ENCODE data around the gene NR5A2.
A peak's percentile ranks its signal among the peaks of the same experiment; 100 is the strongest.

NR5A2 gene

DNA sequence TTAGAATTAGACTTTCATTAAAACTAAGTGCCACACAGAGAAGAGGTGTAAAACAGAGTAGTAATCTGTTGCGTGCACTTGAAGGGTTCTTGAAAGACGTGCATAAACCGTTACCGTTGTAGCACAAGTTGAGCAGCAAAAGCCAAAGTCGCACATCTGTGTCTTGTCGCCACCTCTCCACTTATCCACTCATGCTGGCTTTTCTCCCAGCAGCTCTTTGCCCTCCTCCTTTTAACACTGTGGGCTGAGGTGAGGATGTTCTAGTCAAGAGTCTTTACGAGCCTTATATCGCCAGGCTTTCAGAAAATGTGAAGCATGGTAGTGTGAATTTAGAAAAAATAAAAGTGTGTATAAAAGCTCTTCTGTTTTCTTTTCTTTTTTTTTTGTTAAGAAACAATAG is 48.0 kb downstream of the NR5A2 start:
- peak; percentile 40 for DNase-seq

DNA sequence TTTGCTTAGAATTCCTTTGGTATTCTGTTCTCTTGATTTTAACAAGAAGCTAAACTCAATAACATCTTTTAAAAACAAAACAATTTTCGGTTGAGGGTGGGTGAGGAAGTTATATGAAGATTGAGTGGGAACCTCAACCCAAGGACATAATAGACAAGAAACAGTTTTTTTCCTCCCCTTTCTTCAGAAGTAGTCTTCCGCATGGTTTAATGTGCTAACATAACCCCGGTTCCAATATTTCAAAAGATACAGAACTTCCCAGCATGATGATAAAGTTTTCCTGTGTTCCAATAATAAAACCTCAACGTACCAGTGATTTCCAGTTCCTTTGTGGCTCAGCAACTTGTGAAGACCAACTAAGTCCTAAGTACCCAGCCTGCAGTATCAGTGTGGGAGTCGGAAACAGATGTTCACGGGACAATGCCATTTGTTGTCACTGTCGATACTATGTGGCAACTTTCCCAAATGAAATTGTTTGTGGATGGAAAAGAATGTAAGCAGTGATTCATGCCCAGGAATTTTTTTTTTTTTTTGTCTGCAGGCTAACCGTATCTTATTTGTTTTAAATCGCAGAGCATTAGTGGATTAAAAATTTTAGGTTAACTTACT is 48.5 kb downstream of the NR5A2 start:
- DNase-seq: peak; percentile 85

DNA sequence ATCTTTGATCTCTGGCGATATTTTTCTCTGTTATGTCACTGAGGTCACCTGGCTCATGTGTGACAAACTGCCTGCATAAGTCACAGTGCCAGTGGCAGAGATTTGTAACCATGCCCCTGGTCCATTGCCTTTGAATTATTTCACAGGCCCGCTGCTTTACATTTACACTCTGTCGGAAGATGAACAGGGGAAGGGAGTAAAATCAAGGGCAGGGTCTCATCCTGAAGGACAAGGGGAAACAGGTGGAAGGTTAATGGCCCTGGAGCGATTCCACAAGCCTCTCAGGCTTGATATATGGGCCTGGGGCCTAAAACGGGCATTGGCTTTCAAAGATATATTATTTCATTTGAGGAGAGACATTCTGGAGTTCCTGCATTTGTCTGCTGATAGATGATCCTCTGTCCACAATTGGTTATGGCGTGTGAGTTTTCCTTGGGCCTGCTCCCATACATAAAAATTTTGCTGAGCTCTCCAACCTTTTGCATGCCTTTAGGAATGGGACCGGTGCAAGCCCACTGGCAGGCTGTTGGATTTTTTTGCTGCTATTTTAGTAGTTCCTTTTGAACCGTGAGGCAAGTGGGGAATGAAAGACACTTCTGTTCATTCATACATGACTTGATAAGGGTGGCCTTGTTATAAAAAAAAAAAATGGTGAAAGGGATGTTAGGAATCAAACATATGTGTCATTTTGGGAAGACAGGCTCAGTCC is 51.9 kb downstream of the NR5A2 start:
- no peak for DNase-seq

DNA sequence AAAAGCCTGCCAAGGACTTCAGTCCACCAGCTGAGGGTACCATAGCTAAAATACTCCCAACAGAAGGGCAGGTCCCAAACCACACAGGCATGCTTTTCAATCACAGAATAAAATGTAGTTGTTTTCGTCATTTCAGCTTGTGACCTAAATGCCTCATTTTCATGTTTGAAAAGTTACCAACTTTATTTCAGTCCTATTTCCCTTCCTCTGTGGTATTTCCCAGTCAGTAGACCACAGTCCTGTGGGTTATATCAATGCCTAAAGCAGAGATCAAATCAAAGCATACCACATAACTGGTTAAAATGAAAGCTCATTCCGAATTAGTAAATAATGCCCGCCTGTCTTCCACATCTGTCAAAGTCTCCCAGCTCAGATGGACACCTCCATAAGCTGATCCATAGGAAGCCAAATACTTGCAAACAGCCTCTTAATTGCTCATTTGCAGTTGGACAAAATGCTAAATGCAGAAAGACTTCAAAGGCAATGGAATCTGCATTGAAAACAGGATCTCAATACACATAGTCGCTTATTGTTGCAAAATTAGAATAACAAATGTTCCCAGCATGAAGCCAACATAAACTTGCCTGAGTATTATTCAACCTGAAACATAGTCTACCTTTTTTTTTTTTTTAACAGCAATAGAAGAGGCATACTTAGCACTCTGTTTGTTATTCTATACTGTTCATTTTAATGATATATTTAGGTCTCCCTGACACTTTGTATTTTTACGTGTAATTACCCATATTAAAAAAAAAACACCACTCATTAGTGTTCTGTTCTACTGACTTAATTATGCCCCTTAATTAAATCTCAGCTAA is 53.9 kb downstream of the NR5A2 start:
- DNase-seq: no peak

DNA sequence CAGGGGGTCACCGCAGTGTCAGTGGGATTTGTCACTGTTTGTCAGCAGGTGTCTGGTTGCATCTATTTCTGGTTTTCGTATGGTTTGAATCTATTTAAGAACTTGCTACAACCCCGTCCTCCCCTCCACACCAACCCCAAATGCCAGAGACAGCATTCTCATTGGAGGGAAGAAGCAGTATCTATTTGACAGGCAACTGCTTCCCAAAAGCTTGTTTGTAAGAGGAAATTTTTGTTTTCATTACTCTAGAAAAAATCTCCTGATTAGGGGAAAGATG is 54.4 kb downstream of the NR5A2 start:
- no peak for DNase-seq

DNA sequence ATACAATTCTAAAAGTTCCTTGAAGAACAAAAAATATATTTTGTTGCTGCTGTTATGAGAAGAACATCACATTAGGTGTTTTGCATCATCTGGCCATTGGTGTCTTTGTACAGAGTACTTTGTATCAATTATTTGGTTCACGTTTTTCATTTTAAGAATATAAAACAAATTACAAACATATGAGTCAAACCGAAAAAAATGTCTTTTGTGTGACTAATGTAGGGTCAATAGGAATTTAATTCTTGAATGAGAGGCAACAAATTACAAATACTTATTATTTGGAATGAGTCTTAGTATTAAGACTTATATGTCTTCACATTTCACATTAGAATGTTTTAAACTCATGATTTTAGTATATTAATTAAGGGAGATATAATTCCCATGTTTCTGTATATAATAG is 54.8 kb downstream of the NR5A2 start:
- no peak for DNase-seq

DNA sequence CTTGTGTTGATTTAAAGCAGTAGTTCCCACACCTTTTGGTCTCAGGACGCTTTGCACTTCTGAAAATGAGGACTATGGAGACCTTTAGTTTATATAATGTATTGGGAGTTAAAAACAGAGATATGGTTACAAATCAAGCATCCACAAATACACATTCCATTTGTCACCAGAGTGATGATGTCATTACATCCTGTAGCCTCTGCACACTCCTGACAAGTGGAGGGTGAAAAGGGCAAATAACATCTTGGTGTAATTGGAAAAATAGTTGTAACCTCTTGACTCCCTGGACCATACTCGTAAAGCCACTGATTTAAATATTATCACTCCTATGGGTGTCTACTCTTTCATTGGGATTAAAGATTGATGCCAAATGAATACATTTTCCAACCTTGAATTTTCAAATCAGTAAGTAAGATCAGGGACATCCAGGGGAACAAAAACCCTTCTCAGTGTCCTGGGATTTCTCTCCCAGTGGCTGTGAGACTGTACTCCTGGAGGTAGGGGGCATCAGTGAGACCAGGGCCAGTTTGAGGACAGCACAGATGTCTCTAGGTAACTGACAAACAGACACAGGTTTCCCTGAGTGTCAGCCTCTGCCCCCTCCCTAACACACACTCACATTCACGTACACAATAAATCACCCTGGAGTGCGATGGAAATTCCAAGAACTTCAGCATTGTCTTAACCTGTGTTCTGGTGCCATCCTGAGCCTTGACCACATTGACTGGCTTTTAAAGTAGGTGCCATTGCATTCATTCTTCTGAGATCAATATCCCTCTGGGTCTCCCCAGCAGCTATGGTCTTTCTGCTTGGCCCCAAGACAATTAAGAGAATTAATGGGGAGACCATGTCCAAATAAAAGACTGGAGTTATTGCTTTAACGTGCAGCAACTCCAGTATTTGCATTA is 63.0 kb downstream of the NR5A2 start:
- peak; percentile 67 for DNase-seq

DNA sequence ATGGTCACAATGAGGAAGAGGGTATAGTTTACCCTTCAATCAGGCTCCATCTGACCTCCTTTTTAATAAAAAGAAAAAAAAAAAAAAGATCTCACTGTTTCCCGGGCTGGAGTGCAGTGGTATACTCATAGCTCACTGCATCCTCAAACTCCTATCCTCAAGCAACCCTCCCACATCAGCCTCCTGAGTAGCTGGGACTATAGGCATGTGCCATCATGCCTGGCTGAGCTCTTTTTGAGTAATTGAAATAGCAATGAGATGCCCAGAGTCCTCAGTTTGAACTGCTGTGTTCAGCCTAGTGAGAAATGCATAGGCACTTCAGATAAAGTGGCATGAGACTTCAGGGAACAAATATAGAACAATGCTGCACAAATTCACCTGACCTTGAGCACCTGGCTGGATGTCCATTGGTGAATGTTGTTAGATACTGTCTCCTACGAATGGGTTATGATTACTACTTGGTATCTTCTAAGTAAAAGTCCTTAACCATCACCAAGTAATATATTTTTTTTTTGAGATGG is 67.6 kb downstream of the NR5A2 start:
- DNase-seq: no peak

DNA sequence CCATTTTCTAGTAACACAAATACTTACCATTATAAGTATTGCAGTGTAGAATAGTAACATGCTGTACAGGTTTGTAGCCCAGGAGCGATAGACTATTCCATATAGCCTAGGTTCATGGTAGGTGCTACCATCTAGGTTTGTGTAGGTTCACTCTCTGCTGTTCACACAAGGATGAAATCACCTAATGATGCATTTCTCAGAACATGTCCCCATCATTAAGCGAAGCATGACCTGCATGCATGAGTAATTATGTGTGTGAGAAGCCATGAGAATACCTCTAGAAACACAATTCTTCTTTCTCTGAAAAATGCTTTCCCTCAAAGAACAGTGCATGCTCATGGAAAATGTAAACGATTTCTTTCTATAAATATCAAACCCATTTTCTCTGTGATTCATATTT is 69.3 kb downstream of the NR5A2 start:
- peak; percentile 21 for DNase-seq

DNA sequence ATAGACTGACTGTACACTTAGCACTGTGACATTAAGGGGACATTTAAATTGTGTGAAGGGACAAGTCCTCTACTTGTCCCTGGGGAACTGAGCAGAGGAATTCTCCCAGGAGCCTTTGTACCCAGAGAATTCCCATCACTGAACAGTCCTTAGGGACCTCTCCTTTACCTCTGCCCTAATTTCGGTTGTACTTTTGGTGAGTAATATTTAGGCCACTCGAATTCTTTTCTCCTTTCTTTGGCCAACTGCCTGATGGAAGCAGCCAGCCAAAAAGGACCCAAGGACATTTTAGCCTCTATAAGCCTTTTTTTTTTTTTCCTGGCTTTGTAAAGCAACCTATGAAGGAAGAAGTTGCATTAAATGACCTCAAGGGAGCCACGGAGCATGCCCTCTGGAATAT is 71.5 kb downstream of the NR5A2 start:
- no peak for DNase-seq

DNA sequence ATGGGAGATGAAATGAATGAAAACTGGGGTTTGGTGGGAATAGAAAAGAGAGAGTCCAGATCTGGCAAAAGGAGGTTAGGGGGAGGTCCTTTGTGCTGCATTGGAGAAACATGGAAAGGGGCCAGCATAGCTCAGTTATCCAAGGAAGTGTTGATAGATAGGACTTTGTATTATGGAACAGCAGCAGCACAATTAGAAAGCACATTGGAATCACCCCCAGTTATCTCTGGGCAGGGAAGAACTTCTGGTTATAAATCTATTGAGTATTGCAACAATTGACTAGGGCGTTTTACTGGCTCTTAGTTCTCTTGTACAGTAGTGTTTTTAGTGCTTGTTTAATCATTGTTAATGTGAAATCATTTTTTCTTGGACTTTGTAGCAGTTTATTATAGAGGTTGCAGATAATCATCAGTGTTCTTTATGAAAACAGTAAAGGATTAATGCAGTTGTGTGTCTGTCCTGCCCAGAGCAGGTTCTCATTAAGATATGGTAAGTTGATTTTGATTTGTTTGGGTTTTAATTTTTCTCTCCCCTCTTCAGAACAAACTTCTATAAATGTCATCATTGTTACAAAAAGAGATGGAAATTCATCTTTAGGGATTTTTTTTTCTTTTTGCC is 76.6 kb downstream of the NR5A2 start:
- no peak for DNase-seq

DNA sequence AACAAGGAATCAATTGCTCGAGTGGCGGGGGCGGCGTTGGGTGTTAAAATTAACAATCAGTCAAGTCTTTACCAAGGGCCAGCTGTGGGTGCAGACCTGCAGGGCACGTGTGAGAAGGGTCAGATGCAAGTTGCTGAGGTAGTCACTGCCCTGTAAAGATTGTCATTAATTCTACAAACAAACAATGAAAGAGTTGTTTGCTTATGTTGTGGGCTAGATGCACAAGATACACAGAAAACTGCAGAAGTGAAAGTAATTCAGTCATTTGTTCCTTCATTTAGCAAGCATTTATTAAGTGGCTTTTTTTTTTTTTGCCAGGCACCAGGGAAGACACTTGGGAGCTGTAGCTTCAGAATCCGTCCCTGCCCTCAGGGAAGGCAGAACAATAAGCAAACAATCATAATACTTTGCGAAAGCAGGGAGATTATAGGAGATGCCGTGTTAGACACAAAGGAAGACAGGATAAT is 79.5 kb downstream of the NR5A2 start:
- no peak for DNase-seq

DNA sequence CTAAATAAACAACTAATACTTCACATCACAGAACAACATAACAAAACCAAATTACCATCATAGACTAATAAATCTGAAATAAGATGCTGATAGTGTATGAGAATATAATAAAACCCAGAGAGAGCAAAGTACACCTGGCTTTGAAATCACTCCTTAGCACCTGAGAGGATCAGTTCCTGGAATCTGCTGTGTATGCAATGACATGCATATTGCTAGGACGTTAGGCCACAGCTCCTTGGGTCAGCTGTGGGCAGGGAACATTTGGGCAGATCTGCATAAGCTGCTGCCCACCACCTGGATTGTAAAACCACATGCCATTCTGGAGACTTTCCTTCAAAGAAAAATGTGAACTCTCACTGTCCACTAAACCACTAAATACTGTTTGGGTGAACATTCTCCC is 81.1 kb downstream of the NR5A2 start:
- no peak for DNase-seq

DNA sequence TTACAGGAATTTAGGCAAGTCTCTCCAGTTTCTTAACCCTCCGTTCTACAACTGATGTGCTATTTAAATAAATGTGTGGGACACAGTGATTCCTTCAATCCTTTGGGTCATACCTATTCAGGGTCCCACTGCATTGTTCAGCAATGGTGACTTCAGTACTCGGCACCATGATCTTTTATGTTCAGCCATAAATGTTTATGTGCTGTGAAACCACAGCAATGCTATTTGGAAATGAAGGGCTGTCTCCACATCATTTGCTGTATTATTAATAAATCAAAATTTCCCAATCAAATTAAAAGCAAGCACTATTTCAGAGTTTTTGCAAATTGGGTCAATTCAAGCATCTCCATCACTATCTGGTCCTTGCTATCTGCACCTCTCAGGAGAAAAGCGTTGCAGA is 84.8 kb downstream of the NR5A2 start:
- no peak for DNase-seq

DNA sequence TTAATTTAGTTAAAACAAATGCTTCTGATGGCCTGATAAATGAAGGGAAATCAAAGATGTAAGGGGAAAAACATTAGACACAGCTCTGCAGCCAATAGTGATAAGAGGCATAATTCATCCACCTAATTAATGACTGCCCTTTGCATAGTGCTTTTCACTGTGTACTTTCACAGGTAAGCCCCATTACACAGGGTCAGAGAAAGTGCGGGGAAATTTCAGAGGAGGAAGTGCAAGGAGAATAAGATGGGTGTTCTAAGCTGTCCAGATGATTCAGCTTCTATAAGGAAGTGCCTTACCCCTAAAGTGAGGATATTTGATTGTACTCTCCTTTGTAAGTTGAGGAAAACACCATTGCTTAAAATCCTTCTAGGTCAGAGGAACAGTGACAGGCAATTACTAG is 88.0 kb downstream of the NR5A2 start:
- DNase-seq: no peak

DNA sequence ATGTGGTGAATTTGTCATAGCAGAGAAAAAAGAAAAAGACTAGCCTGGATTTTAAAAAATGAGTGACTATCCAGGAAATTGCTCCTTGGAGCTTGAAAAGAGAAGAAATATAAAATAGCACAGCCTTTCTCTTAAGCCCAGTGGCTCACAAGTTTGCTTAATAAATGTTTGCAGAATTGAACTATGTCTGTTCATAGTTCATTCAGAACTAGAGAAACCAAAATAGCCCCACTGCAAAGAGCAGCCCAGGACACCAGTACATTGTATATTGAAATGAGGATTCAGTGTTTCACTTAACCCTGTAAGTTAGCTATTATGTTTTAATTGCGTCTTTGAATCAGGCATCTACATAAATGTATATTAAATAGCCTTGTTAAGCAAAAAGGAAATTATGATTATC is 88.8 kb downstream of the NR5A2 start:
- no peak for DNase-seq

DNA sequence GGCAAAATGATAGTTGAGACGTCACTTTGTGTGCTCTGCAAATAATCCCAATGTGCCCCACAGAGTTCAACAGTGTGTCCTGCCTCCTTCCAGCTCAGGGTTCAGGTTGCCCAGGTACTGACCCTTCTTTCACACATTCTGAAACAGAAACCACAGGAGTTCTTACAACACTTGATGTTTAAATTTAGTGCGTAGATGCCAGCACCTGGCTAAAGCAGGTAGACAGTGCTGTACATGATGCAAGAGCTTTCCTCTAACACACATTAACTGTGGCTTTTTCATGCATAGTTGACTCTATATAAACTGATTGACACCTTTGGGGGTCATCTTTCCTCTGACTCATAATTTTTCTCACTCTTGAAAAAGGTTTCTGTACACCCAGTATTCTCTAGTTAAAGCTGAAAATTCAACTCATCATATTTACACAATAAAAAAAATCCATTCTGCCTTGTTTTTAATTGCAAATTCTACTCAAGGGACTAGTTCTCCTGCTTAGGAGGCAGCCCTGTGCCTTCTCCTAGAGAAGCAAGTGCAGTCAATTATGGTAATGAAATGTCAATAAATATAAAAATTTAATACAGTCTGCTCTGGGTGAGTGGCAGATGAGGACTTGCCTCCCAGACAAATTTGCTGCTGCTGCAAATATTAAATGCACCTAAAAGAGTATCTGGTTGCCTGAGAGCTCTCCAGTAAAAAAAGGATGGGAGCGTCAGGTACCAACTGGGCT is 91.4 kb downstream of the NR5A2 start:
- no peak for DNase-seq

DNA sequence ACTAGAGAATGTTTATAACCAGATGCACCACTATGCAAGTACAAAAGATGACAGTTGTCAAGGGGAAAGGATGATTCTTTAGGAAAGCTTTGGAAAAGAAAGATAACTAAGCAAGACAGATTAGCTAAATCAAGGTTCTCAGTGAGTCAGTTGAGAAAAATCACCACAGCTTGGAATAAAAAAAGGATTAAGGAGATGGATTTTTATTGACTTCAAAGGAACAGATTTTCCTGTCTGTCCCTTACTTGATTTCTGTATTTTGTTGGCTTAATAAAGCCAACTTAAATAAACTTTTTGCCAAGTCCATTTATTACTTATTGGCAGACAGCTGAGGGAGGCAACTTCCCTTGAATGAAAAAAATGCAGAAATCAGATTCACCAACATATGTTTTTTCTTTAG is 93.9 kb downstream of the NR5A2 start:
- no peak for DNase-seq

DNA sequence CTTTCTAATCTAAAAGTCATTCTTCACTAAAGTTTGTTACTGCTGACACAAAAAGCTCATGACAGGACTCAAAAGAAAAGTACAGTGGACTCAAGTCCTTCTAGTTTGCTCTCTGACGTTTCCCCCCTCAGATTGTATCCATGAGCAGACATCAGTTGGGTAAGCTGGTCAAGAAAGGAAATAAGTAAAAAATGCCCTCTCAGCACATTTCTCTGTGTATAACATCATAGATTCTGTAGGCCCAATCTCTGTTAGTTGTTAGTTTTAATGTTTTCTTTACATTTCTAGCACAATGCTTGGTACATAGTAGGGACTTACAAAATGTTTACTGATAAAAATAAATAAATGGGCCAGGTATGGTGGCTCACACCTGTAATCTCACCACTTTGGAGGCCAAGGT is 96.8 kb downstream of the NR5A2 start:
- DNase-seq: no peak

DNA sequence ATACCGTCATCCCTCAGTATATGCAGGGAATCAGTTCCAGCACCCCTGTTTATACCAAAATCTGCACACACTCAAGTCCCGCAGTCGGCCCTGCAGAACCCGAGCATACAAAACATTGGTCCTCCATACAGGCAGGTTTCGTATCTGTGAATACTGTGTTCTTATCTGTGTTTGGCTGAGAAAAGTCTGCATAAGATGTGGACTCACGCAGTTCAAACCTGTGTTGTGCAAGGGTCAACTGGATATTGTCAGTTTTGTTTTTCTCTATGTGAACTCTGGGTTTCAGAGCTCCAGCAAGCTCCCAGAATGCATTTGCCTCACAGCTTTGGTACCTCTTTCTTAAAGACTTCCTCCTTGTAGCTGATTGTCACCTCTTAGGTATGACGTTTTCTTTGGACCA is 100.6 kb downstream of the NR5A2 start:
- no peak for DNase-seq

DNA sequence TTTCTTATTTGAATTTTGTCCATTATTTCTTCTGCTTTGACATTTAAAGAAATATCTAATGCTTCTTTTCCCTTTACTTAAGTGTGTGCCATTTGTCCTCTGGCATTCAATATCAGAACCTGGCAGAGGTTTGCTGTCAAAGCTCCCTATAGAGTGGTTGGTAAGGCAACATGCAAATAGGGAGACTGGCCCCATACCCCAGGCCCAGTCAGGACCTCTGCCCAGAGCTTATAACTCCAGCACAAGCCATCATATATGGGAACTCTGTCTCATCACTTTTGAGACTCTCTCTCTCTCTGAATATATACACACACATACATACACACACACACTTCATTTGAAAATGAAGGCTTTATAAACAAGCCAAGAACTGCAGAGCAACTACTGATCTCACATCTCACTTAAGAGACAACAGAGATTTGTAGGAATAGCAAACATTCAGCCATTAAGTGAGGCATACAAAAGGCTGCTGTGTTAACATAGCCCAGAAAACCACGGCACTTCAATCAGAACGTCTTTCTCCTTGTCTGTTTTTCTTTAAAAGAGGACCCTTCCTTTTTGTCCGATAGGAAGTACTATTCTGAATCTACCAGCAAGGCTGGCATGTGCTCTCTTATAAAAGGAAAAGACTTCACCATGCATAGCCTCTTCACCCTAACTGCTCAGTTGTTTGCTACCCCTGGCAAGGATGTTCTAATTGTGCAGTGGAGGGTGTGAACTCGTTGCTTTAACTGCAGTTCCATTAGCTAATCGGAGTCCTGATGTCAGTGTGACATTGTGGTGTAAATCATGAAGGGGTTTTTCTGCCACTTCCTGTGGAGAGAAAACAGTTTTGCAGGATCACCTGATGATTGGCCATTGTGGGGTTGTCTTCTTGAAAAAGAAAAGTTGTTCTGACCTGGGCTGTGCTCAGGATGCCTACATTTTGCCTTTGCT is 101.7 kb downstream of the NR5A2 start:
- peak; percentile 27 for DNase-seq
